ENCODE results near the gene IL4I1. TPM values are rescaled to one million over a fixed set of nuclear protein-coding genes. Genes with fewer than 3 reads are reported as not detected.
A peak's percentile ranks its signal among the peaks of the same experiment; 100 is the strongest.

Gene IL4I1
- total RNA-seq, 1 experiment from 2014 or later, result 0.61 TPM

GRCh38 chr19:49916839-49917733, 20.4 kb upstream of the IL4I1 start:
- no peak overlapping the region for H3K9ac ChIP-seq (ENCODE audit: extremely low read depth, insufficient read length, low read length)
- no peak overlapping the region for H3K27ac ChIP-seq (ENCODE audit: insufficient read length, low read depth, low read length)
- no peak overlapping the region for H2BK5ac ChIP-seq (ENCODE audit: insufficient read length, low read length)
- no peak overlapping the region for H3K18ac ChIP-seq (ENCODE audit: insufficient read length, low read depth, low read length)
- no peaks in the 10 kb centered on the region for H3K4me1 ChIP-seq (ENCODE audit: insufficient read depth, low read length)
- no peaks in the 10 kb centered on the region for H3K9me3 ChIP-seq (ENCODE audit: control insufficient read depth, low read depth, low read length)
- no peak overlapping the region for H2BK15ac ChIP-seq (ENCODE audit: low read depth, low read length)
- H3K27me3 ChIP-seq (ENCODE audit: insufficient read depth, low read length), result no peaks in the 10 kb centered on the region
- H4K5ac ChIP-seq (ENCODE audit: insufficient read length, low read depth, low read length), result no peak overlapping the region
- H3K23me2 ChIP-seq (ENCODE audit: insufficient read length, low read depth, low read length, poor library complexity, severe bottlenecking), result no peaks in the 10 kb centered on the region
- H3K36me3 Mint-ChIP-seq (ENCODE audit: insufficient read depth in 1 of 3, low read depth in 3 of 3), result peaks cover 62 to 85% (median 82%) of the 10 kb centered on the region in 3 experiments
- H2AK5ac ChIP-seq (ENCODE audit: insufficient read length, low read length), result no peak overlapping the region
- H2BK120ac ChIP-seq (ENCODE audit: low read depth, low read length, poor library complexity, severe bottlenecking), result no peak overlapping the region
- H3K4me3 Mint-ChIP-seq, result no peak overlapping the region
- no peak overlapping the region for H2BK20ac ChIP-seq (ENCODE audit: low read depth, low read length, poor library complexity, severe bottlenecking)
- no peak overlapping the region for H4K91ac ChIP-seq (ENCODE audit: insufficient read length, low read depth, low read length)
- H3K79me1 ChIP-seq (ENCODE audit: insufficient read depth, low read depth, low read length, poor library complexity, severe bottlenecking), result peaks cover 12% of the 10 kb centered on the region
- peak; percentile 55 for TF ChIP-seq CTCF (conservative IDR thresholded peaks at IDR 0.05)
- H3K27ac Mint-ChIP-seq, result peak overlapping the region; percentile 37 to 82 (median 75); a peak in 4 of 7 replicates
- H3K4ac ChIP-seq (ENCODE audit: low read depth, low read length), result no peak overlapping the region
- no peaks in the 10 kb centered on the region for H3K27me3 Mint-ChIP-seq (ENCODE audit: low read depth)
- no peak overlapping the region for H2BK12ac ChIP-seq (ENCODE audit: insufficient read length, low read depth, low read length)
- H3K79me2 ChIP-seq (ENCODE audit: insufficient read depth, low read length), result peaks cover 15% of the 10 kb centered on the region; the same call in 1 of the 2 replicates
- no peak overlapping the region for H3K14ac ChIP-seq (ENCODE audit: insufficient read depth, low read length)
- no peak overlapping the region for H3K23ac ChIP-seq (ENCODE audit: insufficient read length, low read depth, low read length)
- peaks cover 21 to 34% of the 10 kb centered on the region in 2 experiments for H3K4me1 Mint-ChIP-seq
- H4K8ac ChIP-seq (replicated peaks; ENCODE audit: insufficient read length, low read depth, low read length), result no peak overlapping the region
- H2AFZ ChIP-seq (ENCODE audit: low read length), result no peak overlapping the region
- no peak overlapping the region for H3T11ph ChIP-seq (ENCODE audit: low read length)
- peaks cover 4% of the 10 kb centered on the region for H4K20me1 ChIP-seq (ENCODE audit: control insufficient read depth, insufficient read depth, insufficient read length)
- no CpG with 5 or more reads among the region's 21 CpGs for WGBS (ENCODE audit: extremely low coverage, insufficient read length, low lambda C conversion rate)
- DNase-seq, result peak; percentile 67
- H3K9me3 Mint-ChIP-seq, result peaks cover 0 to 3% of the 10 kb centered on the region in 2 experiments; a peak in 1 of 5 replicates
- H3K56ac ChIP-seq (ENCODE audit: insufficient read length, low read depth, low read length), result no peak overlapping the region
- H3K4me2 ChIP-seq (ENCODE audit: insufficient read depth, insufficient read length, low read length), result no peak overlapping the region

All from H9 (cell line).